HG03342 (cell line): ENCODE data around the gene TMEM175.

Source experiments
- ATAC-seq: cut with Tn5 transposase; IDR thresholded peaks from one replicate; pipeline ENCODE4 v1.9.1; 2021; ENCODE audit warnings: mild to moderate bottlenecking, moderate library complexity; ENCODE audit not compliant: unreplicated experiment

TMEM175 gene

GRCh38 chr4:1000686-1001260, 68.5 kb downstream of the TMEM175 start:
- ATAC-seq, result no peak

GRCh38 chr4:1001561-1002130, 69.4 kb downstream of the TMEM175 start:
- no peak for ATAC-seq

DNA sequence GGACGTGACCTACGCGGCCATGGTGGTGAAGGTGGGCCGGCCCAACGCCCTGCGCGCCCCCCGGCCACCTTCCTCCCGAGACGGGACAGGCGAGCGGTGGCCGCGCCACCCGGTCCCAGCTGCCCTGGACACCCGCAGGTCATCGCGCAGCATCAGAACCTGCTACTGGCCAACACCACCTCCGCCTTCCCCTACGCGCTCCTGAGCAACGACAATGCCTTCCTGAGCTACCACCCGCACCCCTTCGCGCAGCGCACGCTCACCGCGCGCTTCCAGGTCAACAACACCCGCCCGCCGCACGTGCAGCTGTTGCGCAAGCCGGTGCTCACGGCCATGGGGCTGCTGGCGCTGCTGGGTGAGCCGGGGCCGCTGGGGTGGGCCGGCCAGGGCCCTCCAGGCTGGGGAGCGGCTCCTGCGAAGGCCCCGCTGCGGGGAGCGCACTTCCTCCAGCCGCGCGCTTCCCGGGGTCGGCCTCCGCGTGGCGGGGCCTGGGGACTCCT, 69.9 kb downstream of the TMEM175 start:
- ATAC-seq, result no peak

GRCh38 chr4:1002631-1003251, 70.5 kb downstream of the TMEM175 start:
- no peak for ATAC-seq

DNA sequence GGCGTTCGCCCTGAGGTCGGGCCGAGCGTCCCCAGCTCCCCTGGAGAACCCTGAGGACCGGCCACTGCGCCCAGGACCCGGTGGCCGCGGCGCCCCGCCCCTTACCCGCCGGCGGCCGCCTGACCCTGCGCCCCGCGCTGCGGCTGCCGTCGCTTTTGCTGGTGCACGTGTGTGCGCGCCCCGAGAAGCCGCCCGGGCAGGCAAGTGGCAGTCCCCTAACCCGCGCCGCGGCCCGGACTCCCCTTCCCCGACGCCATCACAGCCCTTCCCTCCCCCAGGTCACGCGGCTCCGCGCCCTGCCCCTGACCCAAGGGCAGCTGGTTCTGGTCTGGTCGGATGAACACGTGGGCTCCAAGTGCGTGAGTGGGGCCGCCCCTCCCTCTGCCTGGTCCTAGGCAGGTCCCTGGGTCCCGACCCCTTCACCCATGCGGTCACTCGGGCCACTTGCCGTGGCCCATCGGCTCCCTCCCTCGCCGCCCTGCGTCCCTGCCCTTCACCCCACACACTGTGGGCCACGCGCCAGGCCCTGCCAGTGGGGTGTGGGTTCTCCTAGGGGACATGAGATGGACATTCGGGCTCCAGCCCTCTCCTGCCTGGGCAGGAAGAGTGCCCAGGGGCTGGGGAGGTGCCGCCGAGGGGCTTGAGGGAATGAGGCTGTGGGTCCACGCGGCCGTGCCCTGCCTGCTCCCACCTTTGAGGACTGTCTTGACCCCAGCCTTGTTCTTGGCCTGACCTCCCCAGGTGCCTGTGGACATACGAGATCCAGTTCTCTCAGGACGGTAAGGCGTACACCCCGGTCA, 71.2 kb downstream of the TMEM175 start:
- ATAC-seq, result no peak

GRCh38 chr4:1004071-1004418, 71.8 kb downstream of the TMEM175 start:
- ATAC-seq, result no peak

DNA sequence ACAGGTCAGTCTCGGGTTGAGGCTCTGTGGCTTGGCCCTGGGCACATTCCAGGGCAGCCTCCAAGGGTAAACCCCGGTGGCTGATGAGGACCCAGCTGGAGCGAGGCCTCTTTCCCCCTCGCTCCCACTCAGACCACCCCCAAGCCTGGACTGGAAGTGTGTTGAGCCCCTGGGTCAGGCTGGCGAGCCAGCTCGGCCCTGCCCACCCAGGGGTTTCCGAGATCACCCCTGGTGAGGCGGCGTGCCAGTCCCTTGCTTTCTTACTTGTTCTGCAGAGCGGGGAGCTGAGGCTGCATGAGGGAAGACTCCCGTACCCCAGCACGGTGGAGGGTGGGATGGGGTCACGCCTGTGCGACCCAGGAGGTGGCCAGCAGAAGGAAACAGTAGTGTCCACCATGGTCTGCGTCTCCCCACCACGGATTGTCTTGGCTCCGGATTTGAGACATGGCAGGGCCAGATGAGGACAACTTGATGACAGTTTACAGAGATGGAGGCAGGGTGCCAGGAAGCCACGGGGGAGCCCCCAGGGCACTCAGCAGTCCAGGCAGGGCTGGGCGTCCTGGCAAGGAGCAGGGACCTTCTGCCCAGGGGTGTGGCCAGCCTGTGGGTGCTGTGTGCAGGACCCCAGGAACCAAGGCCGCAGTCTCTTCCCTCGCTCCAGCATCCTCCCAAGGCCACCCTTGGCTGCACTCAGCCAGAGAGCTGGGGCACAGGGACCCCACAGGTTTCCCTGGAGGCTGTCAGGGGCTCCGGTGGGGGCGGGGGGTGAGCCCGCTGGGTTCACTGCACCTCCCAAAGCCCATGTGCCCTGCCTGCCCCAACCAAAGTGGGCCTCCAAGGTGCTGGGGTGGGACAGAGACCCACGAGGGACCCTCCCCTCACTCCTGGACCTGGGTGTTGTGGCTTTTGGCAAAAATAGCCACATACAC, 72.6 kb downstream of the TMEM175 start:
- no peak for ATAC-seq

DNA sequence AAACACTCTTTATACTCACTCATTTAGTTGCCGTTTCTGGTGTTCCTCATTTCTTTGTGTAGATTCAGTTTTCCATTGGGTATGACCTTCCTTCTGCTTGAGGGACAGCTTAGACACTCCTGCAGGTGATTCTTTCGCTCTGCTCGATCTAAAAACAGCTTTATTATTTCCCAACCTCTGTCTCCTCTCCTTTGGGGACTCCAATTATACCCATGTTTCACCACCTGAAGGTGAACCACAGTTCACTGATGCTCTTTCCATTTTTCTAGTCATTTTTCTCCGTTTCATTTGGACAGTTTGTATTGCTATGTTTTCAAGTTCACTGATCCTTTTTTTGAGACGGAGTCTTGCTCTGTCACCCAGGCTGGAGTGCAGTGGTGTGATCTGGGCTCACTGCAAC, 74.6 kb downstream of the TMEM175 start:
- ATAC-seq, result no peak
